Right atrium auricular region (tissue), 2 donors: ENCODE data around the gene MRFAP1L1. TPM values are rescaled to one million over a fixed set of nuclear protein-coding genes. Genes with fewer than 3 reads are reported as not detected.
"Not testable (repeated sequence)": the region's sequence is repeated elsewhere in the genome, so short reads cannot be mapped to it uniquely, and the experiment has no call there.

ENCODE experiments used
- DNase-seq: peaks from one replicate; pipeline ENCODE4 v3.0.0-alpha.2; 2019; ENCODE audit warnings: low spot score
- H3K27ac ChIP-seq, 2 donors: fragments of 200-600 bp; sonication (generic); 1 replicate in 1 of 2; 2 replicates in 1 of 2; pipeline ENCODE4 v1.5.1; 2016 to 2019
- H3K27me3 ChIP-seq, 2 donors: fragments of 200-600 bp; sonication (generic); one replicate each; pipeline versions ENCODE4 v1.5.1 to v1.6.0; 2017 to 2019
- H3K36me3 ChIP-seq: fragments of 200-600 bp; sonication (generic); one replicate; pipeline ENCODE4 v1.5.1; 2016
- H3K4me1 ChIP-seq, 2 donors: fragments of 200-600 bp; sonication (generic); one replicate each; pipeline versions ENCODE4 v1.5.1 to v1.6.0; 2017 to 2019
- H3K4me3 ChIP-seq, 2 donors: fragments of 200-600 bp; sonication (generic); 1 replicate in 1 of 2; 2 replicates in 1 of 2; pipeline ENCODE4 v1.5.1; 2017 to 2019; ENCODE audit warnings: mild to moderate bottlenecking in 1 of 2, moderate library complexity in 1 of 2
- H3K9me3 ChIP-seq, 2 donors: fragments of 200-600 bp; sonication (generic); one replicate each; pipeline ENCODE4 v1.5.1; 2019
- total RNA-seq, 2 donors: library from RNA; depleted of rRNA; stranded (reverse); fragments of >200 nt; gene quantifications; one replicate each; pipeline ENCODE4 v1.1.0, GENCODE V29; 2016
- TF ChIP-seq, protein P1 (sequence below), 2 donors: fragments of 200-600 bp; sonication (generic); IDR thresholded peaks; one replicate each; pipeline ENCODE4 v1.5.1; 2019; ENCODE audit warnings: antibody characterized with exemption in 2 of 2

Gene MRFAP1L1
- total RNA-seq, result 10 to 100 TPM; 58.2 to 65.3 TPM

- Histone ChIP-seq H3K9me3 (no peaks in the 10 kb centered on the region), H3K36me3 (peaks cover 3% of the 10 kb centered on the region), H3K4me3 (peak within 1 kb of the TSS; percentile 83), H3K4me1 (peaks cover 0 to 47% of the 10 kb centered on the region in 2 donors), H3K27me3 (no peaks in the 10 kb centered on the region), H3K27ac (peak within 1 kb of the TSS; percentile 84 to 90)
- TF ChIP-seq, protein P1, sequence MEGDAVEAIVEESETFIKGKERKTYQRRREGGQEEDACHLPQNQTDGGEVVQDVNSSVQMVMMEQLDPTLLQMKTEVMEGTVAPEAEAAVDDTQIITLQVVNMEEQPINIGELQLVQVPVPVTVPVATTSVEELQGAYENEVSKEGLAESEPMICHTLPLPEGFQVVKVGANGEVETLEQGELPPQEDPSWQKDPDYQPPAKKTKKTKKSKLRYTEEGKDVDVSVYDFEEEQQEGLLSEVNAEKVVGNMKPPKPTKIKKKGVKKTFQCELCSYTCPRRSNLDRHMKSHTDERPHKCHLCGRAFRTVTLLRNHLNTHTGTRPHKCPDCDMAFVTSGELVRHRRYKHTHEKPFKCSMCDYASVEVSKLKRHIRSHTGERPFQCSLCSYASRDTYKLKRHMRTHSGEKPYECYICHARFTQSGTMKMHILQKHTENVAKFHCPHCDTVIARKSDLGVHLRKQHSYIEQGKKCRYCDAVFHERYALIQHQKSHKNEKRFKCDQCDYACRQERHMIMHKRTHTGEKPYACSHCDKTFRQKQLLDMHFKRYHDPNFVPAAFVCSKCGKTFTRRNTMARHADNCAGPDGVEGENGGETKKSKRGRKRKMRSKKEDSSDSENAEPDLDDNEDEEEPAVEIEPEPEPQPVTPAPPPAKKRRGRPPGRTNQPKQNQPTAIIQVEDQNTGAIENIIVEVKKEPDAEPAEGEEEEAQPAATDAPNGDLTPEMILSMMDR (IDR thresholded peaks at IDR 0.05), result no peak
- DNase-seq, result peak; percentile 95
These were observed at the start of gene MRFAP1L1 for GRCh38 chr4:6709230-6710114. TSS of gene MRFAP1L1 (minus strand) at chr4:6709865. CDS start at chr4:6709629, 236 bp downstream.

- Histone ChIP-seq H3K36me3 (no peaks in the 10 kb centered on the region), H3K27me3 (no peaks in the 10 kb centered on the region), H3K27ac (no peak overlapping the region), H3K4me3 (no peak overlapping the region), H3K4me1 (no peaks in the 10 kb centered on the region), H3K9me3 (no peaks in the 10 kb centered on the region)
- TF ChIP-seq, protein P1 (IDR thresholded peaks at IDR 0.05), result no peak
- no peak for DNase-seq
These were observed 49.1 kb upstream of the MRFAP1L1 start for GRCh38 chr4:6758728-6759127.

DNA sequence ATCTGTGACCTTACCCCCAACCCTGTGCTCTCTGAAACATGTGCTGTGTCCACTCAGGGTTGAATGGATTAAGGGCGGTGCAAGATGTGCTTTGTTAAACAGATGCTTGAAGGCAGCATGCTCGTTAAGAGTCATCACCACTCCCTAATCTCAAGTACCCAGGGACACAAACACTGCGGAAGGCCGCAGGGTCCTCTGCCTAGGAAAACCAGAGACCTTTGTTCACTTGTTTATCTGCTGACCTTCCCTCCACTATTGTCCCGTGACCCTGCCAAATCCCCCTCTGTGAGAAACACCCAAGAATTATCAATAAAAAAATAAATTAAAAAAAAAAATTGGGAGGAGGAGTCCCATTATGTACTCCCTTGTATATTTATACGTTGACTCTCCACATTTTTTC lies 46.7 kb upstream of the MRFAP1L1 start:
- not testable (repeated sequence) for H3K4me3 ChIP-seq, H3K4me1 ChIP-seq, H3K36me3 ChIP-seq, DNase-seq, H3K27ac ChIP-seq, H3K9me3 ChIP-seq, H3K27me3 ChIP-seq

GRCh38 chr4:6755088-6755753 lies 45.6 kb upstream of the MRFAP1L1 start:
- H3K27ac ChIP-seq, result no peak overlapping the region
- no peaks in the 10 kb centered on the region for H3K36me3 ChIP-seq
- H3K9me3 ChIP-seq, result no peaks in the 10 kb centered on the region
- H3K27me3 ChIP-seq, result no peaks in the 10 kb centered on the region
- H3K4me1 ChIP-seq, result peaks cover 0 to 8% of the 10 kb centered on the region in 2 donors
- TF ChIP-seq, protein P1 (IDR thresholded peaks at IDR 0.05), result no peak
- DNase-seq, result no peak
- H3K4me3 ChIP-seq, result no peak overlapping the region

DNA sequence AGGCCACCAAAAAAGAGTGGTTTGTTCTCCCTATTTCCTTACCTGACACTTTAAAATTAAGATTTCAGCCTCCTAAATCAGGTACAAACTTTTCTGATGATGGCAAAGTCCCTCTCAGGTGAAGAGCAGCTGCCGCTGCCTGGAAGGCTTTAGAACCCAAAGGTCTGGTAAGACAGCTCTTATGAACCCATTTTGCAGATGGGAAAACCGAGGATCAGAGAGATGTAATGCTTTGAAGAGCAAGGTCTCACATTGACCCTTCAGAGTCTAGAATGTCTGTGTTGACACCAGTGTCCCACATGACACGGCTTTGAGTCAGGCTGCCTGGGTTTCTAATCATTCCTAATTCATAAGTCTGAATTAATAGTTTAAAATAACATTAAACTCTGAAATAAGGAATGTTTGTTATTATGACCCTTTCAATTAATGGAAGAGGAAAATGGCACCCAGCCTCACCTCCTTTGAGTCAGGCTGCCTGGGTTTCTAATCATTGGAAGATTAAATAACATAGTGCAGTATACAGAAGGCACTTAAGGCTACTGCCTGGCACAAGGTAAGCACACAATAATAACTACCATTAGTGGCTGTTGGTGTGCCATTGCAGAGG lies 44.9 kb upstream of the MRFAP1L1 start:
- DNase-seq, result no peak
- Histone ChIP-seq H3K9me3 (no peaks in the 10 kb centered on the region), H3K4me3 (no peak overlapping the region), H3K27ac (no peak overlapping the region), H3K36me3 (no peaks in the 10 kb centered on the region), H3K4me1 (peaks cover 0 to 11% of the 10 kb centered on the region in 2 donors), H3K27me3 (no peaks in the 10 kb centered on the region)
- TF ChIP-seq, protein P1 (IDR thresholded peaks at IDR 0.05), result no peak

- Histone ChIP-seq H3K27me3 (no peaks in the 10 kb centered on the region), H3K36me3 (no peaks in the 10 kb centered on the region), H3K9me3 (no peaks in the 10 kb centered on the region), H3K27ac (no peak overlapping the region), H3K4me3 (no peak overlapping the region), H3K4me1 (peaks cover 0 to 16% of the 10 kb centered on the region in 2 donors)
- no peak for DNase-seq
- TF ChIP-seq, protein P1 (IDR thresholded peaks at IDR 0.05), result no peak
These were observed 44.2 kb upstream of the MRFAP1L1 start for GRCh38 chr4:6753891-6754290.
